OCI-LY3 (cell line): ENCODE data around the gene NELL2.

ENCODE experiments used
- CTCF ChIP-seq: fragments of 200-600, 300-600 bp; sonication (generic); IDR thresholded peaks from 2 replicates; pipeline ENCODE4 v1.5.1; 2014; ENCODE audit warnings: antibody characterized with exemption, low read length, low read depth
- EZH2phosphoT487 ChIP-seq: fragments of 200-600 bp; shearing (Covaris generic); IDR thresholded peaks from 2 replicates; pipeline ENCODE4 v1.6.1; 2018; ENCODE audit warnings: antibody characterized with exemption, mixed run types, low read depth

- no peak for TF ChIP-seq CTCF
- TF ChIP-seq EZH2phosphoT487, result no peak
Observed at GRCh38 chr12:44763021-44763420, 113.1 kb downstream of the NELL2 start.
